NB4 (cell line): Measurements from ENCODE around the gene OGFOD2.

Experiments used
- DNase-seq: peaks from one replicate; pipeline ENCODE4 v3.0.0; 2010; ENCODE audit warnings: low read depth
- H3K4me3 ChIP-seq: one replicate; pipeline ENCODE4 v1.5.1; 2011; ENCODE audit warnings: mild to moderate bottlenecking, low read depth, low read length, moderate library complexity
- MYC ChIP-seq: IDR thresholded peaks from 2 replicates; pipeline ENCODE4 v1.6.1; 2011; ENCODE audit warnings: low read depth, low read length
- POLR2A ChIP-seq: IDR thresholded peaks from 2 replicates; pipeline ENCODE4 v1.6.1; 2011; ENCODE audit warnings: mild to moderate bottlenecking; ENCODE audit not compliant: insufficient read length; ENCODE audit errors: extremely low read depth
- TF ChIP-seq, protein P1 (sequence below): IDR thresholded peaks from one replicate; pipeline ENCODE4 v1.5.1; 2012; ENCODE audit warnings: low read depth, low read length
- TF ChIP-seq, protein P2 (sequence below): IDR thresholded peaks from 2 replicates; pipeline ENCODE4 v1.6.1; 2011; ENCODE audit warnings: low read depth, low read length

Gene OGFOD2

DNA sequence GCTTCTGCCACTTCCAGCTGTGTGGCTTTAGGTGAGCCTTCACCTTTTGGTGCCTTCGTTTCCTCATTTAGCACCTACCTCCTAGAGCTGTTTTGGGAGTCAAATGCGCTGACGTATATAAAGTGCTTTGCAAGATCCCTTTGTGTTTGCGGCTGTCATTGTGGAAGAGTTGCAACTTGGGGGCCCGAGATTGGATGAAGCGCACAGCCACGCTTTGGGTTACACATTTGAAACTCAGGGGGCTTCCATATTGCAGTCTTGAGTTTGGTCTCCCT lies 4.8 kb downstream of the OGFOD2 start:
- DNase-seq, result no peak
- peak overlapping the region; percentile 87 for H3K4me3 ChIP-seq
- TF ChIP-seq, protein P1, sequence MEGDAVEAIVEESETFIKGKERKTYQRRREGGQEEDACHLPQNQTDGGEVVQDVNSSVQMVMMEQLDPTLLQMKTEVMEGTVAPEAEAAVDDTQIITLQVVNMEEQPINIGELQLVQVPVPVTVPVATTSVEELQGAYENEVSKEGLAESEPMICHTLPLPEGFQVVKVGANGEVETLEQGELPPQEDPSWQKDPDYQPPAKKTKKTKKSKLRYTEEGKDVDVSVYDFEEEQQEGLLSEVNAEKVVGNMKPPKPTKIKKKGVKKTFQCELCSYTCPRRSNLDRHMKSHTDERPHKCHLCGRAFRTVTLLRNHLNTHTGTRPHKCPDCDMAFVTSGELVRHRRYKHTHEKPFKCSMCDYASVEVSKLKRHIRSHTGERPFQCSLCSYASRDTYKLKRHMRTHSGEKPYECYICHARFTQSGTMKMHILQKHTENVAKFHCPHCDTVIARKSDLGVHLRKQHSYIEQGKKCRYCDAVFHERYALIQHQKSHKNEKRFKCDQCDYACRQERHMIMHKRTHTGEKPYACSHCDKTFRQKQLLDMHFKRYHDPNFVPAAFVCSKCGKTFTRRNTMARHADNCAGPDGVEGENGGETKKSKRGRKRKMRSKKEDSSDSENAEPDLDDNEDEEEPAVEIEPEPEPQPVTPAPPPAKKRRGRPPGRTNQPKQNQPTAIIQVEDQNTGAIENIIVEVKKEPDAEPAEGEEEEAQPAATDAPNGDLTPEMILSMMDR, result no peak

DNA sequence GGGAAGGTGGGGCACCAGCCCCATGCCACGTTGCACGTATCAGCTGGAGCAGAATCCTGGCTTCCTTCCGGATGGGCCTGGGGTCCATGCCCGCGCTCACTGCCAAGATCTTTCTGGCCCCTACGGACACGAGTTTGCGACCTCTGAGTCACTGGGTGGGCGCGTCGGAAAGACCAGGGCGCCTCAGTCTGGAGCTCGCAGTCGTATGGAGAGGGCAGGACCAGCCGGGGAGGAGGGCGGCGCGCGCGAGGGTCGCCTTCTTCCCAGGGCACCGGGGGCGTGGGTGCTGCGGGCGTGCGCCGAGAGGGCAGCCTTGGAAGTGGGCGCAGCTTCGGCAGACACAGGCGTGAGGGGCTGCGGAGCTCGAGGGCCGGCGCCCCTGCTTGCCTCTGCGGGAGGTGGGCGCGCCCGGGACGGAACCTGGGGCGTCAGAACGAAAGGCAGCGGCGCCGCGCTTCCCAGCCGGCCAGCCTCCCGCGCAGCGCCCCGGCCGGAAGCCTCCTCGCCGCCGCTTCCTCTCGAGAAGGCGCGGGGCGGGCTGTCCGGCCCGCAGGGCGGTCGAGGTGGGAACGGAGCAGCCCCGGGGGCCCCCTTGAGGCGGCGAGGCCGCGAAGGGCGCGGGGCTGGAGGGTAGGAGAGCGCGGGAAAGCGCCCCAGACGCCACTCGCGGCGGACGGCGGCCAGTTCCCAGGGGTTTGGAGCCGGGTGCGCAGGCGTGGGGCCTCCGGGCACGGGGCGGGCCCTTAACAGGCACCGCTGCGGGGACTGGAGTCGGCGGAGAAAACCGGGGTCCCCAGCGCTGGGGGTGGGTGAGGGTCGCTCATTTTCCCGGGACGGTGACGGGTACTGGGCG lies 5.4 kb downstream of the OGFOD2 start, which contains the start of gene ARL6IP4:
ARL6IP4 (plus strand) TSS at position 499 of the 853 bp plus-strand sequence. CDS start 459 bp downstream, outside the sequence.
- DNase-seq, result peak; percentile 90
- peak within 1 kb of the TSS; percentile 87 for H3K4me3 ChIP-seq
- TF ChIP-seq, protein P2, sequence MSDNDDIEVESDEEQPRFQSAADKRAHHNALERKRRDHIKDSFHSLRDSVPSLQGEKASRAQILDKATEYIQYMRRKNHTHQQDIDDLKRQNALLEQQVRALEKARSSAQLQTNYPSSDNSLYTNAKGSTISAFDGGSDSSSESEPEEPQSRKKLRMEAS, result peak; percentile 49
- TF ChIP-seq, protein P1, result no peak
- TF ChIP-seq POLR2A (peak; percentile 83), MYC (peak; percentile 41; the same call in 1 of the 2 replicates)

DNA sequence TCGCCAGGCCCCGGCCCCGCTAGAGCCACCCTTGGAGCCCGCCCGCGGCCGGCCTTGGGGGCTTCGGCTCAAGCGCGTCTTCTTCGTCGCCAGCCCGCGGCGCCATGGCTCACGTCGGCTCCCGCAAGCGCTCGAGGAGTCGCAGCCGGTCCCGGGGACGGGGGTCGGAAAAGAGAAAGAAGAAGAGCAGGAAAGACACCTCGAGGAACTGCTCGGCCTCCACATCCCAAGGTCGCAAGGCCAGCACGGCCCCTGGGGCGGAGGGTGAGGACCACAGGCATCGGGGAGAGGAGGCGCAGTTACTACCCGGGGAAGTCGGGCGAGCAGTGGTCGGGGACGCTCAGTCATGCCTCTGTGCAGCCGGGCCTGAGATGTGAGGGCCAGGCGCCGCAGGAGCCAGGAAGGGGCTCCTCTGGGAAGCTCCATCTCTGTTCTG lies 6.0 kb downstream of the OGFOD2 start:
- TF ChIP-seq, protein P1, result no peak
- TF ChIP-seq POLR2A, result no peak
- H3K4me3 ChIP-seq, result peak overlapping the region; percentile 87
- DNase-seq, result peak; percentile 65

DNA sequence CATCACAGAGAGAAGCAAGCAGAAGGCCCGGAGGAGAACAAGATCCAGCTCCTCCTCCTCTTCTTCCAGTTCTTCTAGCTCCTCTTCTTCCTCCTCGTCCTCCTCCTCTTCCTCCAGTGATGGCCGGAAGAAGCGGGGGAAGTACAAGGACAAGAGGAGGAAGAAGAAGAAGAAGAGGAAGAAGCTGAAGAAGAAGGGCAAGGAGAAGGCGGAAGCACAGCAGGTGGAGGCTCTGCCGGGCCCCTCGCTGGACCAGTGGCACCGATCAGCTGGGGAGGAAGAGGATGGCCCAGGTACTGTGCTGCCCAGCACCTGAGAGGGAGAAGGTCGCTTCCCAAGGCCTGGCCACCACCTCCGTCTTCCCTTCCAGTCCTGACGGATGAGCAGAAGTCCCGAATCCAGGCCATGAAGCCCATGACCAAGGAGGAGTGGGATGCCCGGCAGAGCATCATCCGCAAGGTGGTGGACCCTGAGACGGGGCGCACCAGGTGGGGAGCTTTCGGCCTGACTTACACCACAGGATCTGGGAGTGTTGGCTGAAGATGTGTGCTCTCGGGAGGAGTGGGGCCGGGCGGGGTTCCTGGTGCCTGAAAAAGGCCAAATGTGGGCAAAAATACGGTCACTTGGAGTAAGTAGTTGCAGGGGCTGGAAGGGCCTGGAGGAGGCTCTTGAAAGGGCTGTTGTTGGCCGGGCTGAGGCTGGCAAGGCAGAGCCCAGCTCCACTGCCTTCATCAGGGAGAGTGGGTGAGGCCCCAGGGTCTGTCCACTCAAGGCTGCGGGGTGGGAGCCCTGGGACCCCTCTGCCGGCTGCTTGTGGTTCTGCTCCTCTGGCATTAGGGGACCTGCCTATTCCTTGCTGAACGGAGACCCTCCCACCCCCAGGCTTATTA lies 6.8 kb downstream of the OGFOD2 start:
- peak overlapping the region; percentile 87 for H3K4me3 ChIP-seq
- TF ChIP-seq, protein P1, result no peak
- TF ChIP-seq POLR2A (no peak), MYC (no peak)
- TF ChIP-seq, protein P2, result no peak
- DNase-seq, result no peak

DNA sequence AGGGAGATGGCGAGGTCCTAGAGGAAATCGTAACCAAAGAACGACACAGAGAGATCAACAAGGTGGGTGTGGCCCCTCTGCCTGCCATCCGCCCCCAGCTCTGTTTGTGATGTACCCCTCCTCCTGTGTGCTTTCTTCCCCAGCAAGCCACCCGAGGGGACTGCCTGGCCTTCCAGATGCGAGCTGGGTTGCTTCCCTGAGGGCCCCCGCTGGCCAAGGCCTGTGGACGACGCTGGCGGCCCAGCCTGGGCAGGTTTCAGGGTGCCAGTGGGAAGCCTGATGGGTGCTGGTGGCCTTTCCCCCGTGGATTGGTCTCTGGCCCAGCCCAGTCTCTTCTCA lies 7.4 kb downstream of the OGFOD2 start:
- TF ChIP-seq MYC, result no peak
- TF ChIP-seq POLR2A, result no peak
- TF ChIP-seq, protein P1, result no peak
- TF ChIP-seq, protein P2, result no peak
- no peak overlapping the region for H3K4me3 ChIP-seq
- no peak for DNase-seq
